Measurements from ENCODE around the gene NATD1. TPM values are rescaled to one million over a fixed set of nuclear protein-coding genes. Genes with fewer than 3 reads are reported as not detected.
A peak's percentile ranks its signal among the peaks of the same experiment; 100 is the strongest.

Gene NATD1
- total and polyA plus RNA-seq, 9 of the 15 experiments (the other 6 are each of a cell fraction or from before 2014, with no cell fraction given) = 0.24 to 5.4 (median 1.6) TPM

GRCh38 chr17:21208352-21208751 lies 44.9 kb downstream of the NATD1 start:
- no peak for TF ChIP-seq ILF3 (IDR thresholded peaks at IDR 0.05; ENCODE audit: borderline replicate concordance)
- TF ChIP-seq CHD2 (IDR thresholded peaks at IDR 0.05; ENCODE audit: low read depth, low read length) = no peak
- TF ChIP-seq TFAP4 (CRISPR knock-in tag; IDR thresholded peaks at IDR 0.05; ENCODE audit: borderline replicate concordance) = no peak
- in situ Hi-C loops (cut with MboI) (no loop called here), intact Hi-C loops (cut with micrococcal nuclease) (no loop called here)
- Histone ChIP-seq H3K4me2 (ENCODE audit: insufficient read depth, low read length) (no peak overlapping the region), H3K36me3 (ENCODE audit: control insufficient read depth, insufficient read depth, low read length) (peaks cover 50% of the 10 kb centered on the region; the same call in 2 of the 3 replicates), H3K9ac (ENCODE audit: insufficient read depth in 1 of 2, low read depth in 2 of 2, low read length in 2 of 2) (no peak overlapping the region), H3K79me2 (ENCODE audit: control insufficient read depth, insufficient read depth, low read length) (peaks cover 88% of the 10 kb centered on the region), H2AFZ (ENCODE audit: low read depth, low read length) (no peak overlapping the region), H4K20me1 (replicated peaks; ENCODE audit: control insufficient read depth, insufficient read depth, low read length) (peaks cover 24% of the 10 kb centered on the region), H3K4me3 (no peak overlapping the region), H3K4me1 (replicated peaks in 1 of 2; ENCODE audit: control insufficient read depth in 2 of 2, insufficient read depth in 2 of 2, low read length in 2 of 2) (peaks cover 3 to 12% of the 10 kb centered on the region in 2 experiments; a peak in 4 of 5 replicates), H3K27ac (ENCODE audit: extremely low read depth, low read depth, low read length) (no peak overlapping the region), H3K9me1 (ENCODE audit: control insufficient read depth, insufficient read depth, low read length) (no peaks in the 10 kb centered on the region), H3K27me3 (ENCODE audit: control insufficient read depth in 2 of 2, insufficient read depth in 2 of 2, low read length in 2 of 2) (no peaks in the 10 kb centered on the region), H3K9me3 (replicated peaks; ENCODE audit: control insufficient read depth, insufficient read depth, low read depth, low read length) (no peaks in the 10 kb centered on the region)
- ATAC-seq (no peak), FAIRE-seq (no peak), DNase-seq (ENCODE audit: extremely low read depth in 1 of 4, low spot score in 3 of 4) (no peak)
- ChIA-PET CTCF (ENCODE audit: low intra/inter-chr PET ratio) (no interaction called here), POLR2A (no interaction called here)
- no TSS peak for BruUV-seq (replicated peaks)
- WGBS (ENCODE audit: insufficient coverage, low coverage, missing lambda C conversion rate) = 98% methylated on average over 5 of the region's 7 CpGs

GRCh38 chr17:21204935-21205334 lies 48.3 kb downstream of the NATD1 start:
- POLR2A ChIA-PET = no interaction called here

More at GRCh38 chr17:21204935-21205334, 48.3 kb downstream of the NATD1 start:
- no peak overlapping the region for H3K27ac ChIP-seq (ENCODE audit: extremely low read depth, low read depth, low read length)
- CTCF ChIA-PET (ENCODE audit: low intra/inter-chr PET ratio) = no interaction called here
- no peaks in the 10 kb centered on the region for H3K9me1 ChIP-seq (ENCODE audit: control insufficient read depth, insufficient read depth, low read length)
- H3K4me3 ChIP-seq = no peak overlapping the region
- no peak overlapping the region for H2AFZ ChIP-seq (ENCODE audit: low read depth, low read length)
- H3K79me2 ChIP-seq (ENCODE audit: control insufficient read depth, insufficient read depth, low read length) = peaks cover 85% of the 10 kb centered on the region
- H3K36me3 ChIP-seq (ENCODE audit: control insufficient read depth, insufficient read depth, low read length) = peaks cover 21% of the 10 kb centered on the region; the same call in 2 of the 3 replicates
- DNase-seq (ENCODE audit: extremely low read depth in 1 of 4, low spot score in 3 of 4) (no peak), ATAC-seq (no peak), FAIRE-seq (no peak)
- peaks cover 39% of the 10 kb centered on the region for H4K20me1 ChIP-seq (replicated peaks; ENCODE audit: control insufficient read depth, insufficient read depth, low read length)
- no peak overlapping the region for H3K4me2 ChIP-seq (ENCODE audit: insufficient read depth, low read length)
- H3K9me3 ChIP-seq (replicated peaks; ENCODE audit: control insufficient read depth, insufficient read depth, low read depth, low read length) = no peaks in the 10 kb centered on the region
- H3K27me3 ChIP-seq (ENCODE audit: control insufficient read depth in 2 of 2, insufficient read depth in 2 of 2, low read length in 2 of 2) = no peaks in the 10 kb centered on the region
- 91% methylated on average over 9 of the region's 9 CpGs for WGBS (ENCODE audit: insufficient coverage, low coverage, missing lambda C conversion rate)
- intact Hi-C loops (cut with micrococcal nuclease) (no loop called here), in situ Hi-C loops (cut with MboI) (no loop called here)
- H3K4me1 ChIP-seq (replicated peaks in 1 of 2; ENCODE audit: control insufficient read depth in 2 of 2, insufficient read depth in 2 of 2, low read length in 2 of 2) = peaks cover 0 to 17% of the 10 kb centered on the region in 2 experiments; a peak in 4 of 5 replicates
- TF ChIP-seq ZNF277 (CRISPR knock-in tag; IDR thresholded peaks at IDR 0.05; ENCODE audit: borderline replicate concordance) (no peak), GTF2A2 (tag; IDR thresholded peaks at IDR 0.05) (no peak), NR2F6 (CRISPR knock-in tag; IDR thresholded peaks at IDR 0.05) (no peak), BMI1 (IDR thresholded peaks at IDR 0.05; ENCODE audit: low read length) (no peak), ZC3H4 (CRISPR knock-in tag; IDR thresholded peaks at IDR 0.05; ENCODE audit: borderline replicate concordance) (no peak), CSDE1 (IDR thresholded peaks at IDR 0.05) (no peak), ZNF274 (IDR thresholded peaks at IDR 0.05; ENCODE audit: borderline replicate concordance, low read depth, low read length) (no peak), EP400 (IDR thresholded peaks at IDR 0.05) (no peak)
- TF ChIP-seq, protein P1, sequence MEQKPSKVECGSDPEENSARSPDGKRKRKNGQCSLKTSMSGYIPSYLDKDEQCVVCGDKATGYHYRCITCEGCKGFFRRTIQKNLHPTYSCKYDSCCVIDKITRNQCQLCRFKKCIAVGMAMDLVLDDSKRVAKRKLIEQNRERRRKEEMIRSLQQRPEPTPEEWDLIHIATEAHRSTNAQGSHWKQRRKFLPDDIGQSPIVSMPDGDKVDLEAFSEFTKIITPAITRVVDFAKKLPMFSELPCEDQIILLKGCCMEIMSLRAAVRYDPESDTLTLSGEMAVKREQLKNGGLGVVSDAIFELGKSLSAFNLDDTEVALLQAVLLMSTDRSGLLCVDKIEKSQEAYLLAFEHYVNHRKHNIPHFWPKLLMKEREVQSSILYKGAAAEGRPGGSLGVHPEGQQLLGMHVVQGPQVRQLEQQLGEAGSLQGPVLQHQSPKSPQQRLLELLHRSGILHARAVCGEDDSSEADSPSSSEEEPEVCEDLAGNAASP (IDR thresholded peaks at IDR 0.05) = no peak
- H3K9ac ChIP-seq (ENCODE audit: insufficient read depth in 1 of 2, low read depth in 2 of 2, low read length in 2 of 2) = peak overlapping the region in 1 of 2 experiments; percentile 76; a peak in 2 of 4 replicates
- no TSS peak for BruUV-seq (replicated peaks)

Measured in K562 (cell line).